Measurements from ENCODE around the gene GK2.

GRCh38 chr4:79413886-79414285, 5.9 kb upstream of the GK2 start:
- TF ChIP-seq CTCF (IDR thresholded peaks at IDR 0.05) (no peak), EP300 (IDR thresholded peaks at IDR 0.05) (no peak), POLR2AphosphoS5 (IDR thresholded peaks at IDR 0.05) (no peak), POLR2A (IDR thresholded peaks at IDR 0.05) (no peak)
